PC-3 (cell line): ENCODE data around the gene LTBP1.

Experiments used
- EZH2 ChIP-seq: fragments of 300-600 bp; sonication (generic); IDR thresholded peaks from one replicate; pipeline ENCODE4 v1.6.1; 2017; ENCODE audit warnings: antibody characterized with exemption, mild to moderate bottlenecking, low read length; ENCODE audit not compliant: unreplicated experiment
- EZH2phosphoT487 ChIP-seq: fragments of 300-600 bp; sonication (generic); IDR thresholded peaks from 2 replicates; pipeline ENCODE4 v1.6.1; 2018; ENCODE audit warnings: mild to moderate bottlenecking, antibody characterized with exemption, low read length, borderline replicate concordance
- TF ChIP-seq, protein P1 (sequence below): fragments of 300-600 bp; sonication (generic); conservative IDR thresholded peaks from 2 replicates; pipeline ENCODE4 v1.5.1; 2017; ENCODE audit warnings: antibody characterized with exemption, low read depth, mild to moderate bottlenecking, low read length

DNA sequence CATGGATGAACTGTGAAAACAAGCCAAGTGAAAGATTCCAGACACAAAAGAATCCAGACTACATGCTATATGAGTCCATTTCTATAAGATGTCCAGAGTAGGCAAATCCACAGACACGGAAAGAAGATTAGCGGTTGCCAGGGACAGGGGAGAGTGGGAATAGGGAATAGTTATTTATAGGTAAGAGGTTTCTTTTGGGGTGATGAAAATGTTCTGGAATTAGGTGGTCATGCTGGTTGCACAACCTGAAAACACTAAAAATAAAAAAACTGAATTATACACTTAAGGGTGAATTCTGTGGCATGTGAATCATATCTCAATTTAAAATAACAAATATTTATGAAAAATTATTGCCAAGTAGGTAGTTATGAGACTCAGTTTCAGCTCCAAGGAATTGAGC, 168.4 kb downstream of the LTBP1 start:
- TF ChIP-seq EZH2phosphoT487, result no peak
- TF ChIP-seq EZH2, result no peak
- TF ChIP-seq, protein P1, sequence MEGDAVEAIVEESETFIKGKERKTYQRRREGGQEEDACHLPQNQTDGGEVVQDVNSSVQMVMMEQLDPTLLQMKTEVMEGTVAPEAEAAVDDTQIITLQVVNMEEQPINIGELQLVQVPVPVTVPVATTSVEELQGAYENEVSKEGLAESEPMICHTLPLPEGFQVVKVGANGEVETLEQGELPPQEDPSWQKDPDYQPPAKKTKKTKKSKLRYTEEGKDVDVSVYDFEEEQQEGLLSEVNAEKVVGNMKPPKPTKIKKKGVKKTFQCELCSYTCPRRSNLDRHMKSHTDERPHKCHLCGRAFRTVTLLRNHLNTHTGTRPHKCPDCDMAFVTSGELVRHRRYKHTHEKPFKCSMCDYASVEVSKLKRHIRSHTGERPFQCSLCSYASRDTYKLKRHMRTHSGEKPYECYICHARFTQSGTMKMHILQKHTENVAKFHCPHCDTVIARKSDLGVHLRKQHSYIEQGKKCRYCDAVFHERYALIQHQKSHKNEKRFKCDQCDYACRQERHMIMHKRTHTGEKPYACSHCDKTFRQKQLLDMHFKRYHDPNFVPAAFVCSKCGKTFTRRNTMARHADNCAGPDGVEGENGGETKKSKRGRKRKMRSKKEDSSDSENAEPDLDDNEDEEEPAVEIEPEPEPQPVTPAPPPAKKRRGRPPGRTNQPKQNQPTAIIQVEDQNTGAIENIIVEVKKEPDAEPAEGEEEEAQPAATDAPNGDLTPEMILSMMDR, result no peak
